GM19351 (cell line): Measurements from ENCODE around the gene TNFSF12.

Experiments
- ATAC-seq: cut with Tn5 transposase; IDR thresholded peaks from one replicate; pipeline ENCODE4 v1.9.1; 2021; ENCODE audit warnings: mild to moderate bottlenecking, moderate library complexity; ENCODE audit not compliant: unreplicated experiment

TNFSF12 gene, protein sequence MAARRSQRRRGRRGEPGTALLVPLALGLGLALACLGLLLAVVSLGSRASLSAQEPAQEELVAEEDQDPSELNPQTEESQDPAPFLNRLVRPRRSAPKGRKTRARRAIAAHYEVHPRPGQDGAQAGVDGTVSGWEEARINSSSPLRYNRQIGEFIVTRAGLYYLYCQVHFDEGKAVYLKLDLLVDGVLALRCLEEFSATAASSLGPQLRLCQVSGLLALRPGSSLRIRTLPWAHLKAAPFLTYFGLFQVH

DNA sequence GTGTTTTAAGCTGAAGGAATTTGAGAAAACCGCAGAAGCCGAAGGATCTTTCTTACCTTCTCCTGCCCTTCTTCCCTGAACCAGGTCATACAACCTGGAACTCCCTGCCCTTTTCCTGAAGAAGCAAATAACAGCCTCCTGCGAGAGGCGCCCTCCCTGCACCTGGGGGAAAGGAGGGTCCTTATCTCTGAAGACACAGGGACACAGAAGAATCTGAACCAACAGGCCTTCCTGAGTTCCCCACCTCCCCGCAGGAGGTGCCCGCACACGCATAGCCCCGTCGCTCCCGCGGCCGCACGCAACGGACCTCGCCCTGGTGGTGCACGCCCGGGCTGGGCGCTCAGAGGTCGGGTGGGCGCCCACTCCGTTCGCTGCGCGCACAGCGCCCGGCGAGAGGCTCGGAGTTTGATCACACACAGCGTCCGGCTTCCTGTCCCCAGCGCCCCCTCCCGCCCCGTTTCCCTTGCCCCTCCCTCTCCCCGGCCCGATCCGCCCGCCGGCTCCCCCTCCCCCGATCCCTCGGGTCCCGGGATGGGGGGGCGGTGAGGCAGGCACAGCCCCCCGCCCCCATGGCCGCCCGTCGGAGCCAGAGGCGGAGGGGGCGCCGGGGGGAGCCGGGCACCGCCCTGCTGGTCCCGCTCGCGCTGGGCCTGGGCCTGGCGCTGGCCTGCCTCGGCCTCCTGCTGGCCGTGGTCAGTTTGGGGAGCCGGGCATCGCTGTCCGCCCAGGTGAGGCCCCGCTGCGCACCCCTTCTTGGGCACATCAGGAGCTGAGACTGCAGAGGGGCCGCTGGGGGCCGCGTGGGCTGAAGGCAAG, at the start of gene TNFSF12:
Gene TNFSF12 (plus strand): TSS at position 474 of the 816 bp plus-strand sequence. CDS start 96 bp downstream, at position 570.
- no peak for ATAC-seq

DNA sequence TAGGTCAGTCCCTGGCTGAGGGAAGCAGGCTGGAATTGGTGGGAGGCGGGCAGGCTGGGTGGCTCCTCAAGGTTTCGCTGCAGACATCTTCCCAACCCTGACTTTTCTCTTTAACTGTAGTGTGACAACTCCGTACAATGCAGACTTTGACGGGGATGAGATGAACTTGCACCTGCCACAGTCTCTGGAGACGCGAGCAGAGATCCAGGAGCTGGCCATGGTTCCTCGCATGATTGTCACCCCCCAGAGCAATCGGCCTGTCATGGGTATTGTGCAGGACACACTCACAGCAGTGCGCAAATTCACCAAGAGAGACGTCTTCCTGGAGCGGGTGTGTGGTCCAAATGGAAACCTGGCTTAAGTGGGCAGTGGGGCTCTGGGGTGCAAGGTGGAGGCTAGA, 49.7 kb upstream of the TNFSF12 start:
- no peak for ATAC-seq

DNA sequence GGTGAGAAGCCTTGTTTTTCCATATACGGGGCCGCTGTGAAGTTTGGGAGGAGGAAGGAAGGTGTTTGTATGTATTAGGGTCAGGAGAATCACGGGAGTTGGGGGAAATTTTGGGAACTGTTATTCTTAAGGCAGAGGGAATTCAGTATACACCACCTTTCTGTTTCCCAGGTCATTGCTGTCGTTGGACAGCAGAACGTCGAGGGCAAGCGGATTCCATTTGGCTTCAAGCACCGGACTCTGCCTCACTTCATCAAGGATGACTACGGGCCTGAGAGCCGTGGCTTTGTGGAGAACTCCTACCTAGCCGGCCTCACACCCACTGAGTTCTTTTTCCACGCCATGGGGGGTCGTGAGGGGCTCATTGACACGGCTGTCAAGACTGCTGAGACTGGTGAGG, 47.1 kb upstream of the TNFSF12 start:
- no peak for ATAC-seq

DNA sequence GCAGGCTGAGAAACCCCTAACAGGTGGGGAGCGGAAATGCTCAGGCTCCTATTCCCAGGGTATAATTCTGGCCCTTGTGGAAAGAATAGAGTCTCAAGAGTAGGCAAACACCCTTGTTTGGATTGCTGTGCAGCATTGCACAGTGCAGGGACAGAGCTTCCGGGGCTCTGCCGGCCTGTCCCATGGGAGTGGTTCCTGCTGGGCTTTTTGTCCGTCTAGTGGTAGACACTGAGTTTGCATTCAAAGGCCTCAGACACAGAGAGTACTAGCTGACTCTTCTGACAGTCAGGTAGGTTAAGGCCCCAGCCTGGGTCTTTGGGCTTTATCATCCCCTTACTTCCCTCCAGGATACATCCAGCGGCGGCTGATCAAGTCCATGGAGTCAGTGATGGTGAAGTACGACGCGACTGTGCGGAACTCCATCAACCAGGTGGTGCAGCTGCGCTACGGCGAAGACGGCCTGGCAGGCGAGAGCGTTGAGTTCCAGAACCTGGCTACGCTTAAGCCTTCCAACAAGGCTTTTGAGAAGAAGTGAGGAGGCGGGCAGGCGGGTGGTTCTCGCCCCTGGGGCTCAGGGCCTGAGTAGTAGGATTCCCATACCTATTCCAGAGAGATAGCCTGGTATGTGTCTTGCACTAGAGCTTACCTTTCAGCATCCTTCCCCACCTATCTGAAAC, 46.5 kb upstream of the TNFSF12 start:
- ATAC-seq = no peak

DNA sequence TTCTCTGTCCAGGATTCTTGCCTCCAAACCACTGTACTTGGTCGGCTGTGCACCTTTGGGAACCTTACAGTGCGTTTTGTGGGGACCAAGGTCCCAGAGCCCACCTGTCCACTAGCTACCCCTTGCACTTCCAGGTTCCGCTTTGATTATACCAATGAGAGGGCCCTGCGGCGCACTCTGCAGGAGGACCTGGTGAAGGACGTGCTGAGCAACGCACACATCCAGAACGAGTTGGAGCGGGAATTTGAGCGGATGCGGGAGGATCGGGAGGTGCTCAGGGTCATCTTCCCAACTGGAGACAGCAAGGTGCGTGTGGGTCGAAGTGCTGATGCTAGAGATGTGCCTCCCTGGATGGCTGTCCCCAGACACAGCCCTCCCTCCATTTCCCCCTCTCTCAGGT, 45.9 kb upstream of the TNFSF12 start:
- ATAC-seq = no peak

DNA sequence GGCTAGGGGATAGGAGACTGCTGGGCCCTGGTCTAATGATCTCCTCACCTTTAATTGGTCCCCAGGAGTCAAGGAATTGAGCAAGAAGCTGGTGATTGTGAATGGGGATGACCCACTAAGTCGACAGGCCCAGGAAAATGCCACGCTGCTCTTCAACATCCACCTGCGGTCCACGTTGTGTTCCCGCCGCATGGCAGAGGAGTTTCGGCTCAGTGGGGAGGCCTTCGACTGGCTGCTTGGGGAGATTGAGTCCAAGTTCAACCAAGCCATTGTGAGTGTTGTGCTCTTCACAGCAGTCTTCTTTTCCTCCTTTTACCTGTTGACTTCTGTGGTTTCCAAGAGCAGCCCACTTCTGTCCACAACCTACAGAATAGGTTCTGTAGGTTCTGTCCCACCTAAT, 45.3 kb upstream of the TNFSF12 start:
- no peak for ATAC-seq

DNA sequence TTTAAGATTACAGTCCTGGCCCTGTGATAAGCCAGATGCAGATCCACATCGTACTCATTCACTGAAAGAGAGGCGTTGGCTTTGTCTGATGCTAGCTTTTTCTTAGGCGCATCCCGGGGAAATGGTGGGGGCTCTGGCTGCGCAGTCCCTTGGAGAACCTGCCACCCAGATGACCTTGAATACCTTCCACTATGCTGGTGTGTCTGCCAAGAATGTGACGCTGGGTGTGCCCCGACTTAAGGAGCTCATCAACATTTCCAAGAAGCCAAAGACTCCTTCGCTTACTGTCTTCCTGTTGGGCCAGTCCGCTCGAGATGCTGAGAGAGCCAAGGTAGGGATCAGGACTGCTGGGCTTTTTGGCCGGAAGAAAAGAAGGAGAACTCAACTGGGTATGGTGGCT, 40.7 kb upstream of the TNFSF12 start:
- ATAC-seq = no peak

DNA sequence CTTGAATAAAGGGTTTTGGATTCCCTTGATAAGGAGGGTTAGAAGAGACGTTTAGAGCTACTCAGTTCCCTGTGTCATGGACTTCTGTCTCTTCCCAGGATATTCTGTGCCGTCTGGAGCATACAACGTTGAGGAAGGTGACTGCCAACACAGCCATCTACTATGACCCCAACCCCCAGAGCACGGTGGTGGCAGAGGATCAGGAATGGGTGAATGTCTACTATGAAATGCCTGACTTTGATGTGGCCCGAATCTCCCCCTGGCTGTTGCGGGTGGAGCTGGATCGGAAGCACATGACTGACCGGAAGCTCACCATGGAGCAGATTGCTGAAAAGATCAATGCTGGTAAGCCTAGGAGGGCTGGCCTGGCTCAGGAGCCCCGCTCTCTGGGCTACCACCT, 40.0 kb upstream of the TNFSF12 start:
- ATAC-seq = no peak

DNA sequence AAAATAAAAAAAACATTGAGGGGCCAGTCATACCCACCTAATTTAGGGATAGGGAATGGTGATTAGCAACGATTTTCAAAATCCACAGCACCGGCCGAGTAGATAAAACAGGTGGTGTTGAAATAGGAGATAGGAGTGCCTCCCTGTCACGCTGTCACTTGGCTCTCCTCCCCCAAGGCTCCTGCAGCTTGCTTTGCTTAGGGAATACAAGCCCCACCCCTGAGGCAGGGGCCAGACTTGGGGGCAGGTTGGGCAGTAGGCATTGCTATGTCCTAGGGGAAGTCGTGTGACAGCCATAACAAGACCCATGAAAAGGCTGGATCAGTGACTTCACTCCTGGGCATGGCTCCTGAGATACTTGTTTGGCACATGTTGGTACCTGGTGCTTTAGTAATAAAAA, 38.9 kb upstream of the TNFSF12 start:
- no peak for ATAC-seq

DNA sequence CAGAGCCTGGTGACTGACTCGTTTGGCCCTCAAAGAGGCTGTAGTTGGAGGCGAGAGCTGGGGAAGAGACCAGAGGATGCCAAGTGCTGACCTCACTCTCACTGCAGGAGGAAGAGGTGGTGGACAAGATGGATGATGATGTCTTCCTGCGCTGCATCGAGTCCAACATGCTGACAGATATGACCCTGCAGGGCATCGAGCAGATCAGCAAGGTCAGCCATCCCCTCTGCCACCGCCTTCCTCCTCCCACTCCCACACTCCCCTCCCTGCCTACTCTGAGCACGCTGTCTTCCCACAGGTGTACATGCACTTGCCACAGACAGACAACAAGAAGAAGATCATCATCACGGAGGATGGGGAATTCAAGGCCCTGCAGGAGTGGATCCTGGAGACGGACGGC, 37.8 kb upstream of the TNFSF12 start:
- no peak for ATAC-seq

DNA sequence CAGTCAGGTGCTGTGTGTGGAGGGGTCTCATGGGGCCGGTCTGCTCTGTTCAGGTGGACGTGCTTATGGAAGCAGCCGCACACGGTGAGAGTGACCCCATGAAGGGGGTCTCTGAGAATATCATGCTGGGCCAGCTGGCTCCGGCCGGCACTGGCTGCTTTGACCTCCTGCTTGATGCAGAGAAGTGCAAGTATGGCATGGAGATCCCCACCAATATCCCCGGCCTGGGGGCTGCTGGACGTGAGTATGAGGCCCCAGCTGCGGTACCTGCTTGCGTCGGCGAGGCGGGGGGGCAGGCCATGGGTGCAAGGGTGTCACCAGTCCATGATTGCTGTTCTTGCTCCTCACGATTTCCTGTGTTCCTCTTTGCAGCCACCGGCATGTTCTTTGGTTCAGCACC, 36.8 kb upstream of the TNFSF12 start:
- no peak for ATAC-seq

DNA sequence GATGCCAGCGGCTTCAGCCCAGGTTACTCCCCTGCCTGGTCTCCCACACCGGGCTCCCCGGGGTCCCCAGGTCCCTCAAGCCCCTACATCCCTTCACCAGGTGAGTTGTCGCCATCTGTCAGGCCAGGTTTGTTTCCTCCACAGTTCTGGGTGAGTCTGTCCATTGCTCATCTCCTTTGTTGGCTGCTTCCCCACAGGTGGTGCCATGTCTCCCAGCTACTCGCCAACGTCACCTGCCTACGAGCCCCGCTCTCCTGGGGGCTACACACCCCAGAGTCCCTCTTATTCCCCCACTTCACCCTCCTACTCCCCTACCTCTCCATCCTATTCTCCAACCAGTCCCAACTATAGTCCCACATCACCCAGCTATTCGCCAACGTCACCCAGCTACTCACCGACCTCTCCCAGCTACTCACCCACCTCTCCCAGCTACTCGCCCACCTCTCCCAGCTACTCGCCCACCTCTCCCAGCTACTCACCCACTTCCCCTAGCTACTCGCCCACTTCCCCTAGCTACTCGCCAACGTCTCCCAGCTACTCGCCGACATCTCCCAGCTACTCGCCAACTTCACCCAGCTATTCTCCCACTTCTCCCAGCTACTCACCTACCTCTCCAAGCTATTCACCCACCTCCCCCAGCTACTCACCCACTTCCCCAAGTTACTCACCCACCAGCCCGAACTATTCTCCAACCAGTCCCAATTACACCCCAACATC, 35.9 kb upstream of the TNFSF12 start:
- ATAC-seq = no peak

DNA sequence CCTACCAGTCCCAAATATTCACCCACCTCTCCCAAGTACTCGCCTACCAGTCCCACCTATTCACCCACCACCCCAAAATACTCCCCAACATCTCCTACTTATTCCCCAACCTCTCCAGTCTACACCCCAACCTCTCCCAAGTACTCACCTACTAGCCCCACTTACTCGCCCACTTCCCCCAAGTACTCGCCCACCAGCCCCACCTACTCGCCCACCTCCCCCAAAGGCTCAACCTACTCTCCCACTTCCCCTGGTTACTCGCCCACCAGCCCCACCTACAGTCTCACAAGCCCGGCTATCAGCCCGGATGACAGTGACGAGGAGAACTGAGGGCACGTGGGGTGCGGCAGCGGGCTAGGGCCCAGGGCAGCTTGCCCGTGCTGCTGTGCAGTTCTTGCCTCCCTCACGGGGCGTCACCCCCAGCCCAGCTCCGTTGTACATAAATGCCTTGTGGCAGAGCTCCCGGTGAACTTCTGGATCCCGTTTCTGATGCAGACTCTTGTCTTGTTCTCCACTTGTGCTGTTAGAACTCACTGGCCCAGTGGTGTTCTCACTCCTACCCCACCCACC, 34.9 kb upstream of the TNFSF12 start:
- ATAC-seq = no peak

DNA sequence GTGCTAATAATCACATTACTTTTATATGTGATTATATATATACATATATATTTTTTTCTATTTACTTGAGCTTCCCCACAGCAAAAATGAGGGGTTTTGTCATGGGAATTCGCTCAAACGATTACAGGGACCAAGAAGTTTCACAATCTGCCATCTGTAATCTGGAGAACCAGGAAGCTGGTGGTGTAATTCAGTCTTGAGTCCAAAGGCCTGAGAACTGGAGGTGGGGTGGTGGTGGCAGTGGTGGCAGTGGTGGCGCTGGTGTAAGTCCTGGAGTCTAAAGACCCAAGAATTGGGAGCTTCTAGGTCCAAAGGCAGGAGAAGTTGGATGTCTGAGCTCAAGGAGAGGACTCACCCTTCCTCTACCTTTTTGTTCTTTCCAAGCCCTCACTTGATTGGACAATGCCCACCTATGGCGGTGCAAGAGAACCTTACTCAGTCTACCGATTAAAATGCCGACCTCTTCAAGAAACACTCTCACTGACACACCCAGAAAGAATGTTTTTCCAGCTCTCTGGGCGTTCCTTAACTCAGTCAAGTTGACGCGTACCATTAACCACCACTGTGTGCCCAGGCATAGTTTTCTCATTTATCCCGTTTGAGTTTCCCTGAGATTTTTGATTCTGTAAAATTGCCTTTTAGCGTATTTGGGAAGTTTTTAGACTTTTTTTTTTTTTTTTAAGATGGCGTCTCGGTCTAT, 32.8 kb upstream of the TNFSF12 start:
- ATAC-seq = no peak

DNA sequence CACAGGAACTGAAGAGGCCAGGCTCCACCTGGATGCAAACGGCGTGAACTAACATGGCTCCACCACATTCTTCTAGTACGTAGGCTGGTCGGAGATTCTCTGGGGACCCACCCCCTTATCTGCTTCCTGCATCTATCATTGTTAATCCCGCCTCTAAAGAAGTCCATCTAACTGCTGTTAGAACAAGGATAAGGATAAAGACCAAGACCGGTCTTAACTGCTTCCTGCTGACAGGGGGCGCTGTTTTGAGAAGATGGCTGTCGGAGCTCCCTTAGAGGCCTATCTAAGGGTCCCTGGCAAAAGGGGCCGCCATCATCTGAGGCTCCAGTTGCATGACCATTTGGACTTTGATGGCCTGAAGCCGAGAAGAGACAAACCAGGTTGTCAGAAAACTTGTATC, 25.8 kb upstream of the TNFSF12 start:
- no peak for ATAC-seq

DNA sequence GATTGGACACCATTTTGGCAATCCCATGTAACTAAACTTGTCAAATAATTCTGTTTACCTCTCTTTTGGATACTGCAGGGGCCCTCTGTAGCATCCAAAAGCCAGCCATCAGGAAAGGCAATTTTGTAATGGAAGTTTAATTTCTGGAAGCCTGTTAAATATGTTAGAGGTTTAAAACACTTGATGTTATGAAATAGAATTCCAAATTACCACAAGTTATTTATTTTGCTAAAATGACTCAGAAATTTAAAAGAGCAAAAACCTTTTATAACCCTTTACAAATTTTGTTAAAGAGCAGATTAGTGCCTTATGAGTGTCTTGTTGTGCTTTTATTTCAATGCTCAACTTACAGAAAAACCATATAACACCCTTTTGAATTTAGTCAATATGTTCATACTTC, 20.0 kb upstream of the TNFSF12 start:
- no peak for ATAC-seq

DNA sequence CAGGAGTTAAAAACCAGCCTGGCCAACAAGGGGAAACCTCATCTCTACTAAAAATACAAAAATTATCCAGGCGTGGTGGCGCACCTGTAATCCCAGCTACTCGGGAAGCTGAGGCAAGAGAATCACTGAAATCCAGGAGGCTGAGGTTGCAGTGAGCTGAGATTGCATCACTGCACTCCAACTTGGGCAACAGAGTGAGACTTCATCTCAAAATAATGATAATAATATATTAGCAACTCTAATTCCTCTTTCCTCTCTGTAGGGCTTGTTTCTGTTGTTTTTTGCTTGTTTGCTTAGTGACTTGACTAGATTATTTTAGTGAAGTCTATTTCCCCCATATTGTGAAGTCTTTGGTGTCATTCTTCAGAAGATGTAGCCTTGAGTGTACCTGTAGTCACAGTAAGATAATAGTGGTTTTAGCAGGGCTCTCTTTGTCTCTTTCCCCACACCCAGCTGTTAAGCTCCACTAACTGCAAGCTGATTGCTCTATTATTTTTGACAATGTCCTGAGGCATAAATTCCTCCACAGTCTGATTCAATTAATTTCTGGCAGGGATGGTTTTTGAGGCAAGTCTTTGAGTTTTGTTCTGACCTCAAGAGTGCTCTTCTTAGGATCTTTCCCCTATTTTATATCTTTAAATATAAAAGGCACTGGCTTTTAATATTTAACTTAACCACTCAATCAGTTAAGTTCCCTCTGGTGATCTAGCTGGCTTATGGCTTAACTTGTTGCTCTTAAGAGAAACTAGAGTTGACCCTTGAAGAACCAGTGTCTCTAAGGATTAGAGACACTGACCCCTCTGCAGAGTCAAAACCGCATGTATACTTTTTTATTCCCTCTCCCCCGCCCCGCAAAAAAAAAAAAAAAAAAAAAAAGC, 18.6 kb upstream of the TNFSF12 start:
- no peak for ATAC-seq

DNA sequence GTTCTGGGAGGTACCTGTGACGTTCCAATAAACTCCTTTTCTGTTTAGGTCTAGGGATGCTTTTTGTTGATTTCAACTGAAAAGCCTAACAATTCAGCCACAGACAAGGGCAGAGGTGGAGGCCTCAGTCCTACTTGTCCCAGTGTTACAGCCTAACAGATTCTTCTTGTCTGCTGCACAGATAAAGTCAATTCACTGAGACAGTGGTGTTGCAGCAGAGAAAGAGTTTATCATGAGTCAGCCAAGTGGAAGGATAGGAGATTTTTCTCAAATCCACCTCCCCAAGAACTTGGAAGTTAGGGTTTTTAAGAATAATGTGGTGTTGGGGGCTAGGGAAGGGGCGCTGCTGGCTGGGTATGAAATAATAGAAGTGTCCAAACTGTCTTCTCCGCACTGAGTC, 10.8 kb upstream of the TNFSF12 start:
- no peak for ATAC-seq

DNA sequence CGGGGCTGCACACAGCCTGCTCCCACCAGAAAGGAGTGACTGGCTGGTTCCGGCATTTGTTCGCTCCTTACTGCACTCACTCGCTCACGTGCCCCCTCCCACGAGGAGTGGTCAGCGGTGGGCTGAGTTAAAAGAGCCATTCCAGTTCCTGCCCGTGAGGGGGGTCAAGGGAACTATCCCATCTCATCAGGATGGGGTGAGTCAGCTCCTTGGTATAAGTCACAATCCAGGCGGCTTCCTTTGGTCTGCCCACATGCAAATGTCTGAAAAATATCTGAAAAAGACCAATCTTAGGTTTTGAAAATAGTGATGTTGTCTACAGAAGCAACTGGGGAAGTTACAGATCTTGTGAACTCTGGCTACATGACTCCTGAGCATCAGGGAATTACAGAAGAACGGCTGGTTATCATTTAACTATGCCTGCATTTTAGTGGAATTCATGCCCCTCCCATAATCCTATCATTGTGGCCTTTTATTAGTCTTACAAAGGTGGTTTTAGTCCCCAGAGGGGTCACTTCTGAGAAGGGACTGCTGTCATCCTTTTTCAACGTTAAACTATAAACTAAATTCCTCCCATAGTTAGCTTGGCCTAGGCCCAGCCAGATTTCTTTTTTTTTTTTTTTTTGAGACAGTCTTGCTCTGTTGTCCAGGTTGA, 9.8 kb upstream of the TNFSF12 start:
- no peak for ATAC-seq
